ENCODE data around the gene TMEM120B. TPM values are rescaled to one million over a fixed set of nuclear protein-coding genes. Genes with fewer than 3 reads are reported as not detected.

Gene TMEM120B
- total RNA-seq, 1 experiment from 2014 or later, result 14.2 TPM

DNA sequence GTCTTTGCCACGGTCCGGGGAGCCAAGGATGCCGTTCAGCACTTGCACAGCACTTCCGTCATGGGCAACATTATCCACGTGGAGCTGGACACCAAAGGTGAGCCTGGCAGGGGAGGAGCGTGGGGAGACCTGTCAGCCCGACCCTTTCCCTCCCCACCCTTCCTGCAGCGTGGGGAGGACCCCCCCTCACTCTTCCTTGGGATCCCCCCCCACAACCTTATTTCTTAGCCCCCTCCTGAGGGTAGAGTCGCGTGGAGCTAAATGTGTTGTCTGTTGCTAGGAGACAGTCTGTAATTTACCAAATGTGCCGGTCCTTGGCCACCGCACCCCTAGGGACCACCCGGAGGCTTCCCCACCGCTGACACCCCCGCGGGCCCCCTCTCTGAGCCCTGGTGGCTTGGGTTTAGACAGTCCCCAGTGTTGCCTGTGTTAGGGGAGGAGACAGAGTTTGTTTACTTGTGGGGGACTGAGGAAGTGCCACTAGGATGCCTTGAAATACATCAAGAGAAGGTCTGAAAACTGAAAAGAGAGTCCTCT is 93.5 kb downstream of the TMEM120B start:
- POLR2A ChIA-PET, result interaction anchor here (0.7 to 12.4 kb wide), 8 partner anchors 9 to 440 kb away, joined by 3 to 344 read pairs (median 4); partner anchors contain the start of genes PSMD9, RHOF, SETD1B and TMEM120B
- H3K4me1 Mint-ChIP-seq (ENCODE audit: insufficient read depth, unreplicated experiment), result peaks cover 4% of the 10 kb centered on the region
- CTCF ChIA-PET, result interaction anchor here (0.6 to 16.6 kb wide), 4 partner anchors 10 to 1610 kb away, joined by 3 to 390 read pairs (median 3); partner anchors contain the start of gene RHOF
- peak overlapping the region; percentile 87 for H3K4me3 Mint-ChIP-seq (ENCODE audit: unreplicated experiment)
- intact Hi-C loops (cut with micrococcal nuclease), result no loop called here
- no peaks in the 10 kb centered on the region for H3K9me3 Mint-ChIP-seq (ENCODE audit: unreplicated experiment)
- H3K36me3 Mint-ChIP-seq (ENCODE audit: insufficient read depth, unreplicated experiment), result peaks cover 49% of the 10 kb centered on the region
- BruUV-seq (replicated peaks), result no TSS peak
- TF ChIP-seq, protein P1, sequence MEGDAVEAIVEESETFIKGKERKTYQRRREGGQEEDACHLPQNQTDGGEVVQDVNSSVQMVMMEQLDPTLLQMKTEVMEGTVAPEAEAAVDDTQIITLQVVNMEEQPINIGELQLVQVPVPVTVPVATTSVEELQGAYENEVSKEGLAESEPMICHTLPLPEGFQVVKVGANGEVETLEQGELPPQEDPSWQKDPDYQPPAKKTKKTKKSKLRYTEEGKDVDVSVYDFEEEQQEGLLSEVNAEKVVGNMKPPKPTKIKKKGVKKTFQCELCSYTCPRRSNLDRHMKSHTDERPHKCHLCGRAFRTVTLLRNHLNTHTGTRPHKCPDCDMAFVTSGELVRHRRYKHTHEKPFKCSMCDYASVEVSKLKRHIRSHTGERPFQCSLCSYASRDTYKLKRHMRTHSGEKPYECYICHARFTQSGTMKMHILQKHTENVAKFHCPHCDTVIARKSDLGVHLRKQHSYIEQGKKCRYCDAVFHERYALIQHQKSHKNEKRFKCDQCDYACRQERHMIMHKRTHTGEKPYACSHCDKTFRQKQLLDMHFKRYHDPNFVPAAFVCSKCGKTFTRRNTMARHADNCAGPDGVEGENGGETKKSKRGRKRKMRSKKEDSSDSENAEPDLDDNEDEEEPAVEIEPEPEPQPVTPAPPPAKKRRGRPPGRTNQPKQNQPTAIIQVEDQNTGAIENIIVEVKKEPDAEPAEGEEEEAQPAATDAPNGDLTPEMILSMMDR (IDR thresholded peaks at IDR 0.05; ENCODE audit: unreplicated experiment), result no peak
- peak overlapping the region; percentile 99 for H3K27ac Mint-ChIP-seq (ENCODE audit: low read depth, unreplicated experiment)
- no peak for DNase-seq (ENCODE audit: unreplicated experiment)
- no peaks in the 10 kb centered on the region for H3K27me3 Mint-ChIP-seq (ENCODE audit: insufficient read depth, unreplicated experiment)

DNA sequence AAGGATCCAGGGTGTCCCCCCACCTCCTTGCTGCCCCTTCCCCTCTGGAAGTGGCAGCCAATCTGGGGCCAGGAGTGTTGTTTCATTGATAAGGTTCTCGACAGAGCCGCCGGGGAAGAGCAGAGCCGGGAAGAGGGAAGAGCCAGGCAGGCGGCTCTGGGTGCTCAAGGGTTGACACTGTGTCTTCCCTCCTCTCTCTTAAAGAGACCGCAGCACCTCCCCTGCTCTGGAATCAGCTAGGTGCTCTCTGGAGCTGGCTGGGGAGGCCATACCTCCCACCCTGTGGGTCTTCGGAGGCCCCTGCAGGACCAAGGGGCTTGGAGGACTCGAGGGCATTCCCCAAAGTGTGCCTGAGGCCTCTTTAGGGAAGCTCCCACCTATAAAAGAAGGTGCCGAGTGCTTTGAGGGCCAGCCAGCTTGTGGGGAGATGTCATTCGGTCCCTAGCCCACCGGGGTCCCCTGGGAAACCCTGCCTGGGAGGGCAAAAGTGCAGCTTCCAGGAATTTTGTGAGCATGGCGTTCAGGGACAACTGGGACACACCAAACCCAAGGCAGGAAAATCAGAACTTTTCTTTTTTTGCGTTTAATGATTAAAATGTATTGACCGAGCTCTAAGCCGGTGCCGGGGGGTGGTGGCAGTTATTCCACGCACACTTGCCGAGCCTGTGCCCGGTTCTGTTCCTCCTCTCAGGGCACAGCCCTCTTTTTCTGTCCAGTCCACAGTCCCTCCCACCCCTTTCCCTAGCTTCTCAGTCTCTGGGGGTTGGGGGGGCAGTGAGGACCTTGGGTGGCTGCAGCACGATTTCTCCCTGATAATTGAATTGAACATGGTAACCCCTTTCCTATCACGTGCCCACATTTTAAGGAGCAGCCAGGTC is 94.2 kb downstream of the TMEM120B start:
- Mint-ChIP-seq H3K27ac (ENCODE audit: low read depth, unreplicated experiment) (peak overlapping the region; percentile 99), H3K4me3 (ENCODE audit: unreplicated experiment) (peak overlapping the region; percentile 87), H3K9me3 (ENCODE audit: unreplicated experiment) (no peaks in the 10 kb centered on the region), H3K27me3 (ENCODE audit: insufficient read depth, unreplicated experiment) (no peaks in the 10 kb centered on the region), H3K36me3 (ENCODE audit: insufficient read depth, unreplicated experiment) (peaks cover 42% of the 10 kb centered on the region), H3K4me1 (ENCODE audit: insufficient read depth, unreplicated experiment) (peaks cover 10% of the 10 kb centered on the region)
- ChIA-PET CTCF (interaction anchor here (0.6 to 16.6 kb wide), 6 partner anchors 11 to 1611 kb away, joined by 3 to 390 read pairs (median 4); partner anchors contain the start of gene RHOF), POLR2A (interaction anchor here (0.6 to 12.4 kb wide), 9 partner anchors 8 to 439 kb away, joined by 3 to 344 read pairs (median 3); partner anchors contain the start of genes BCL7A, PSMD9, RHOF and SETD1B)
- TF ChIP-seq, protein P1 (IDR thresholded peaks at IDR 0.05; ENCODE audit: unreplicated experiment), result no peak
- no TSS peak for BruUV-seq (replicated peaks)
- DNase-seq (ENCODE audit: unreplicated experiment), result peak; percentile 40
- intact Hi-C loops (cut with micrococcal nuclease), result no loop called here

DNA sequence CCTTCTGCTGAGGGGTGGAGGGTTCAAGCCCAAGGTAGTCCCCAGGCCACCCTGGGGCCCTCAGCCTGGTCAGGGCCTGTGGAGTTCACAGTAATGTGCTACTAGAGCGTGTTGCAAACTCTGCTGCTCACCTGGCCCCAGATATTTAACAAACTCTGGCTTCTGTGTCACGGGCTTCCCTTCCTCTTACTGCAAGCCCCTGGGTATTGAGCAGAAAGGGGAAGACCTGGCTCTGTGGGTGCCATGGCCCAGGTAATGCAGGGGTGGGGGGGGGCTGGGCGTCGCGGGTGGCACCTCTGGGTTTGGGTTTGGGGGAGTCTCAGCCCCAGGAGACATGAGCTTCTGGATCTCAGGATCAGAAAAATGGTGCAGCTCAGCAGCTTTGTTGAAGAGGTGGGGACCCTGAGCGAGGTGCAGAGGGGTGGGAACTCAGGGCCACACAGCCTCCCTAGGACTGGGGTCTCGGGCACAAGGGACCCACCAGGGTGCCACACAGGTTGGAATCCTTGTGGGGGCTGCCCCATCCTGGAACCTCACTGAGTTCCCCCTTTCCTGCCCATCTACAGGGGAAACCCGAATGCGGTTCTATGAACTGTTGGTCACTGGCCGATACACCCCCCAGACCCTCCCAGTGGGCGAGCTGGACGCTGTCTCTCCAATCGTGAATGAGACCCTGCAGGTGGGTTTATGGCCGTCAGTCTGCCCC is 95.2 kb downstream of the TMEM120B start:
- H3K27me3 Mint-ChIP-seq (ENCODE audit: insufficient read depth, unreplicated experiment), result no peaks in the 10 kb centered on the region
- H3K9me3 Mint-ChIP-seq (ENCODE audit: unreplicated experiment), result no peaks in the 10 kb centered on the region
- H3K4me1 Mint-ChIP-seq (ENCODE audit: insufficient read depth, unreplicated experiment), result peaks cover 17% of the 10 kb centered on the region
- CTCF ChIA-PET, result interaction anchor here (1.1 to 16.6 kb wide), 4 partner anchors 12 to 87 kb away, joined by 3 to 390 read pairs (median 4); partner anchors contain the start of gene RHOF
- H3K27ac Mint-ChIP-seq (ENCODE audit: low read depth, unreplicated experiment), result no peak overlapping the region
- TF ChIP-seq, protein P1 (IDR thresholded peaks at IDR 0.05; ENCODE audit: unreplicated experiment), result no peak
- POLR2A ChIA-PET, result interaction anchor here (12.4 kb wide), 1 partner anchor 11 kb away, joined by 344 read pairs; the partner anchor contains the start of genes RHOF and SETD1B
- intact Hi-C loops (cut with micrococcal nuclease), result no loop called here
- no peak overlapping the region for H3K4me3 Mint-ChIP-seq (ENCODE audit: unreplicated experiment)
- no peak for DNase-seq (ENCODE audit: unreplicated experiment)
- BruUV-seq (replicated peaks), result no TSS peak
- H3K36me3 Mint-ChIP-seq (ENCODE audit: insufficient read depth, unreplicated experiment), result peaks cover 37% of the 10 kb centered on the region
